ENCODE data around the gene DLG2. TPM values are rescaled to one million over a fixed set of nuclear protein-coding genes. Genes with fewer than 3 reads are reported as not detected.

The DLG2 gene
- total and polyA plus RNA-seq, 2 of the 8 experiments (the other 6 are each of a cell fraction or from before 2014, with no cell fraction given): 1.7 to 14.3 TPM

DNA sequence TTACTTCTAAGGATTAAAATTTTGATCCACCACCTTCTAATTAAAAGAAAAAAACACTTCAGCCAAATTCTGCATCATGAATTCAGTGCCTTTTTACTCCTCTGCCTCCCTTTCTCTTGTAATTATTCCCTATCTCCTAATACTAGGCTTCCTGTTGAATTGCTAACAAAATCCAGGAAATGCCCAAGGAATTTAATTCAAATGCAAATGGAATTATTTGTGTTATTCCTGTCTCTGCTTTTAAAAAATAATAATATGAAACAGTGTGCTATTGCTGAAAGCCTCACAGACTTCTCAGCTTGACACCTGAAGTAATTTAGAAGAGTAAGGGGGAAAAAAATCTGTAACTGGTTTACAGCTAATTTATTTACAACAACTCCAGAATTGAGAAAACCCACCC, 85.5 kb downstream of the DLG2 start:
- Histone ChIP-seq H4K8ac (ENCODE audit: extremely low read depth, insufficient read depth, low read length) (no peak overlapping the region), H2BK15ac (ENCODE audit: low read length) (no peak overlapping the region), H3K23me2 (ENCODE audit: low read depth, low read length) (no peaks in the 10 kb centered on the region), H4K20me1 (replicated peaks in 1 of 2; ENCODE audit: control insufficient read depth in 1 of 2, insufficient read depth in 2 of 2, low read length in 2 of 2) (no peaks in the 10 kb centered on the region), H3K23ac (ENCODE audit: insufficient read length) (no peak overlapping the region), H3K4ac (replicated peaks; ENCODE audit: insufficient read length, low read depth, low read length) (no peak overlapping the region), H3K4me1 (replicated peaks in 1 of 4; ENCODE audit: control insufficient read depth in 3 of 4, insufficient read depth in 4 of 4, low read length in 3 of 4) (peaks cover 0 to 12% (median 7%) of the 10 kb centered on the region in 4 experiments; a peak in 6 of 7 replicates), H3K56ac (replicated peaks; ENCODE audit: insufficient read length, low read depth, low read length) (no peak overlapping the region), H3K27ac (ENCODE audit: low read depth, low read length) (no peak overlapping the region), H3K4me2 (ENCODE audit: insufficient read depth in 1 of 2, low read depth in 2 of 2, low read length in 2 of 2) (no peak overlapping the region; a peak in 1 of 4 replicates), H2BK120ac (replicated peaks; ENCODE audit: low read depth, low read length) (no peak overlapping the region), H3K79me1 (ENCODE audit: low read depth, low read length) (no peaks in the 10 kb centered on the region), H3K36me3 (ENCODE audit: control insufficient read depth in 2 of 4, insufficient read depth in 4 of 4, low read length in 3 of 4) (no peaks in the 10 kb centered on the region; a peak in 1 of 8 replicates), H2BK20ac (ENCODE audit: low read length) (no peak overlapping the region), H2AK5ac (ENCODE audit: low read depth, low read length) (no peak overlapping the region), H3K9ac (replicated peaks in 1 of 4; ENCODE audit: extremely low read depth in 1 of 4, low read depth in 3 of 4, low read length in 3 of 4) (no peak overlapping the region), H2BK12ac (ENCODE audit: low read depth, low read length) (no peak overlapping the region), H3K79me2 (ENCODE audit: control insufficient read depth in 1 of 2, insufficient read depth in 2 of 2, low read length in 2 of 2) (no peaks in the 10 kb centered on the region), H4K5ac (ENCODE audit: insufficient read length, low read depth, low read length) (peak overlapping the region; percentile 55), H3K9me3 (ENCODE audit: insufficient read depth in 2 of 2, low read depth in 1 of 2, low read length in 1 of 2) (no peaks in the 10 kb centered on the region), H2AFZ (ENCODE audit: low read length) (no peak overlapping the region), H2BK5ac (ENCODE audit: low read depth, low read length) (peak overlapping the region; percentile 53; the same call in 1 of the 2 replicates), H3K14ac (ENCODE audit: insufficient read length) (no peak overlapping the region), H3K18ac (ENCODE audit: extremely low read depth, low read length) (peak overlapping the region; percentile 21; the same call in 1 of the 2 replicates), H3K27me3 (replicated peaks in 1 of 4; ENCODE audit: control insufficient read depth in 3 of 4, extremely low read depth in 1 of 4, insufficient read depth in 3 of 4, low read length in 3 of 4) (no peaks in the 10 kb centered on the region), H3K4me3 (ENCODE audit: extremely low read depth in 1 of 4, insufficient read depth in 2 of 4, low read depth in 3 of 4, low read length in 4 of 4) (peak overlapping the region in 1 of 4 experiments; percentile 35; a peak in 1 of 8 replicates), H4K91ac (replicated peaks; ENCODE audit: insufficient read length, low read length) (no peak overlapping the region)
- FAIRE-seq (no peak), DNase-seq (ENCODE audit: low read depth in 1 of 2, low spot score in 2 of 2) (no peak)
- ChIA-PET POLR2A (ENCODE audit: partially characterized antibody) (no interaction called here), CTCF (ENCODE audit: partially characterized antibody) (no interaction called here)
- TF ChIP-seq RAD21 (IDR thresholded peaks at IDR 0.05 in 1 of 2, conservative IDR thresholded peaks at IDR 0.05 in 1 of 2; ENCODE audit: low read depth in 2 of 2, low read length in 2 of 2): no peak
- no peak for TF ChIP-seq FOSL1 (IDR thresholded peaks at IDR 0.05; ENCODE audit: insufficient read depth, low read depth, low read length)
- no peak for TF ChIP-seq PHF8 (conservative IDR thresholded peaks at IDR 0.05; ENCODE audit: low read depth, low read length)
- no peak for TF ChIP-seq SP1 (IDR thresholded peaks at IDR 0.05; ENCODE audit: low read depth, low read length)
- TF ChIP-seq RFX5 (IDR thresholded peaks at IDR 0.05; ENCODE audit: borderline replicate concordance, low read depth, low read length): no peak
- TF ChIP-seq POLR2A (IDR thresholded peaks at IDR 0.05; ENCODE audit: control extremely low read depth in 1 of 2, low read depth in 2 of 2, low read length in 2 of 2): no peak
- TF ChIP-seq CBX5 (IDR thresholded peaks at IDR 0.05; ENCODE audit: low read depth, low read length): no peak
- TF ChIP-seq RNF2 (IDR thresholded peaks at IDR 0.05; ENCODE audit: borderline replicate concordance, low read depth, low read length, missing control alignments, poor library complexity, severe bottlenecking): no peak
- no peak for TF ChIP-seq EZH2 (IDR thresholded peaks at IDR 0.05; ENCODE audit: low read depth, low read length, severe bottlenecking)
- no peak for TF ChIP-seq SIX5 (IDR thresholded peaks at IDR 0.05; ENCODE audit: low read depth, low read length)
- TF ChIP-seq TAF7 (optimal IDR thresholded peaks at IDR 0.05; ENCODE audit: borderline replicate concordance, low read depth, low read length): no peak
- no peak for TF ChIP-seq CBX8 (IDR thresholded peaks at IDR 0.05; ENCODE audit: borderline replicate concordance, low read depth, low read length)
- no peak for TF ChIP-seq YY1 (IDR thresholded peaks at IDR 0.05; ENCODE audit: low read depth, low read length)
- no peak for TF ChIP-seq POU5F1 (IDR thresholded peaks at IDR 0.05; ENCODE audit: low read depth, low read length)
- no peak for TF ChIP-seq JUN (IDR thresholded peaks at IDR 0.05; ENCODE audit: low read depth, low read length)
- TF ChIP-seq POLR2AphosphoS5 (IDR thresholded peaks at IDR 0.05; ENCODE audit: low read depth, low read length): no peak
